HG03457 (cell line): ENCODE measurements around the gene HIBCH.
A peak's percentile ranks its signal among the peaks of the same experiment; 100 is the strongest.
"Not testable (repeated sequence)": the region's sequence is repeated elsewhere in the genome, so short reads cannot be mapped to it uniquely, and the experiment has no call there.

Experiments used
- ATAC-seq: cut with Tn5 transposase; IDR thresholded peaks from one replicate; pipeline ENCODE4 v1.9.1; 2021; ENCODE audit warnings: moderate number of reproducible peaks; ENCODE audit not compliant: unreplicated experiment

The HIBCH gene, protein sequence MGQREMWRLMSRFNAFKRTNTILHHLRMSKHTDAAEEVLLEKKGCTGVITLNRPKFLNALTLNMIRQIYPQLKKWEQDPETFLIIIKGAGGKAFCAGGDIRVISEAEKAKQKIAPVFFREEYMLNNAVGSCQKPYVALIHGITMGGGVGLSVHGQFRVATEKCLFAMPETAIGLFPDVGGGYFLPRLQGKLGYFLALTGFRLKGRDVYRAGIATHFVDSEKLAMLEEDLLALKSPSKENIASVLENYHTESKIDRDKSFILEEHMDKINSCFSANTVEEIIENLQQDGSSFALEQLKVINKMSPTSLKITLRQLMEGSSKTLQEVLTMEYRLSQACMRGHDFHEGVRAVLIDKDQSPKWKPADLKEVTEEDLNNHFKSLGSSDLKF

DNA sequence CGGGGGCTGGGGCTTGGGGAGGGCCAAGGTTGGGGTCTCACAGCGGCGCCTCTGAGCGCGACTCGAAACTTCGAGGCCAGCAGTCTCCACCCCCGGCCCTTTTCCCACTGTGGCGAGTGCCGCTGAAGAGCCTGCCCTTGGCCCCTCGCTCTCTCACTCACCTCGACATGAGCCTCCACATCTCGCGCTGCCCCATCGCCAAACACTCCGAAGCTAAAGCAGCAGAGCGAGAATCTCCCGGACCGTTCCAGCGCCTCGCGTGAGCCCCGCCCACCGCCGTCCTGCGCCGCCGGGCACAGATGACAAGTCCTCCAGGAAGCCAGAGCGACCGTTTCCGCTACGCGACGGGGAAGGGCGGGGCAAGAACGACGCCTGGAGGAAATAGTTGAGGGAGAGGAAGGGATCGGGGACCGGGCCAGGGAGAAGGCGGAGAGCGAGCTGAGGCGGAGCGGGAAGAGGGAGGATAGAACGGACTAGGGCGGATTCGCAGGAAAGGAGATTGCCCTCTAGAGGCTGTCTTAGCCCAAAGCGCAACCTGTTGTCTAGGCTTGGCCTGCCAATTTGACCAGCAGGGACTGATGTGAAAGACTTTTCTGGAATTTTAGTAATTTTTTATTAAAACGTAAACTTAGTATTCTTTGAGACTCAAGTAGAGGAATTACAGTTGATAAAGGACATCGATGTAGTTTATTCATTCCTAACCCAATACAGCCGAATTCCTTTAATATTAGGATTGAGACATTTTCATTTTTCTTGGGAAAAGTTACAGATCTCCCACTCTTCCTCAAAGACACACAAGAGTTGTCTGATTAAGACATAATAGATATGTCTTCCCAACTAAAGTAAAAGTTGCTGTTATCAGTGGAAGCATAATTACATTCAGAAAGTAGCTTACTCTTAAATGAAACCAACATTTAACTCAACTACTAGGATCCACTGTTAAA is at the start of gene HIBCH:
HIBCH (minus strand) TSS at position 272 of the 944 bp plus-strand sequence; CDS start at position 196, 76 bp downstream.
- peak; percentile 95 for ATAC-seq

DNA sequence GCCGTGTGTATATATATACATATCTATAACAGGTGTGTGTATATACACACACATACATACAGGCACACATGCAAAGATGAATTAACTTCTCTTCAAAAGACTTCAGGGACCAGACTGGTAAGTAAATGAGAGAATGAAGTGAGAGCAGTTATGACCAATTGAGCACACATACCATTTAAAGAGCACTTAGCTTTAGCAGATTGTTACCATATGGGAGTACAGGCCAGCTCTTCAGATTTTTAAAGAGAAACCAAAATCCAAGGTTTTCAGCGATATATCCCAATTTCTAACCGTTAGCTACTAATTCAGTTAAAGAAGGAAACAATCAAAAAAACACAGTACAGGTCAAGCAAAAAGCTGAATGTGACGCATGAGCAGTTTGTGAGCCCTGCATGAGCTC is 47.5 kb upstream of the HIBCH start:
- ATAC-seq, result no peak

GRCh38 chr2:190366248-190366753 is 46.7 kb upstream of the HIBCH start:
- no peak for ATAC-seq

DNA sequence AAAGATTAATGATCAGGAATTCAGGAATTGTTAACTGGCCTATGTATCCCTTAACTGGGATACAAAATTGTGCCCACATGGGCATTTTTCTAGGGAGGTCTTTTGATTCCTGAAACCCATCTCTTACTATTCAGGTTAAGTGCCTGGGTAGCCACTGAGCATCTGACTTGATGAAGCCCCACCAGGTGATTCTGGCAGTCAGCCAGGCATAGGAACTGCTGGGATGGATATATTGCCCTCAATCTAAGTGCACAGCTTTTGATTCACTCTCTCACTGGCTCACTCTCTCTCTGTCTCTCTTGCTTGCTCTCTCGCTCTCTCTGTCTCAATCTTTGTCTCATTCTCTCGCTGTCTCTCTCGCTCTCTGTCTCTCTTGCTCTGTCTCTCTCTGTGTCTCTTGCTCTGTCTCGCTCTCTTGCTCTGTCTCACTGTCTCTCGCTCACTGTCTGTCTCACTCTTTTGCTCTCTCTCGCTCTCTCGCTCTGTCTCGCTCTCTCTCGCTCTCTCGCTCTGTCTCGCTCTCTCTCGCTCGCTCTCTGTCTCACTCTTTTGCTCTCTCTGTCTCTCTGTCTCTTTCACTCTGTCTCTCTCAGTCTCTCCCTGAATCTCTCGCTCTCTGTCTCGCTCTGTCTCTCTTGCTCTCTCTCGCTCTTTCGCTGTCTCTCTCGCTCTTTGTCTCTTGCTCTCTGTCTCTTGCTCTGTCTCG is 46.0 kb upstream of the HIBCH start:
- ATAC-seq, result no peak

DNA sequence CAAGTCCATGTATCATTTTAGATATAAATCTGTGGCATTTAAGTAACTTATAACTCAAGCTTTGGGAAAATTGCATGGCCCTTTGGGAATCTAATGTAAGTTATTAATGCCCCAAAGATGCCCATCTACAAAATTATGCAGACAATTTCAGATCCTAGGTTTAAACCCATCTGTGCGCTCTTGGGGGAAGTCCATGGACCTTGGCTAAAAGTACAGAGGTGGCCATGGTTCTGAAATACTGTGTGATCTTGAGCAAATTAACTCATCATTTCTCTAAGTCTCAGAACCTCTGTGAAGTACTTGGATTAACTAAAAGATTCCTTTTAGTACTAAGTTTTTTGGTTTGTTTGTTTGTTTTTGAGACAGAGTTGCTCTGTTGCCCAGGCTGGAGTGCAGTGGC is 43.3 kb upstream of the HIBCH start:
- no peak for ATAC-seq

DNA sequence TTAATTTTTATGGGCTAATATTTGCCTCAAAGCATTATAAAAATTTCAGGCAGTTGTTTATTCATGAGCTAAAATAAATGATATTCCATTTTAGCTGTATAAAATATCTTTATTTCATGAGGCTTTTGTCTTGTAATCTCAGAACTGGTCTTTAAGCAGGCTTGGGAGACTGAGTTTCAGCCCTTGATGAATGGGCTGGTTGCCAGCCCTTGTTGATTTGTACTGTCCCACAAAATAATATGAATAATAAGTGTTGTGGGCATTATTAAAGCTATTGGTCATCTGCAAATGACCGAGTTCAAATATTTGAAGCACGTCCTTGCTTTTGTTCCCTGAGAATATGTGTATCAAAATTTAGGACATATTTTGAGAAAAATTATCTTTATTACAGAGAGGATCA is 41.9 kb upstream of the HIBCH start:
- no peak for ATAC-seq

DNA sequence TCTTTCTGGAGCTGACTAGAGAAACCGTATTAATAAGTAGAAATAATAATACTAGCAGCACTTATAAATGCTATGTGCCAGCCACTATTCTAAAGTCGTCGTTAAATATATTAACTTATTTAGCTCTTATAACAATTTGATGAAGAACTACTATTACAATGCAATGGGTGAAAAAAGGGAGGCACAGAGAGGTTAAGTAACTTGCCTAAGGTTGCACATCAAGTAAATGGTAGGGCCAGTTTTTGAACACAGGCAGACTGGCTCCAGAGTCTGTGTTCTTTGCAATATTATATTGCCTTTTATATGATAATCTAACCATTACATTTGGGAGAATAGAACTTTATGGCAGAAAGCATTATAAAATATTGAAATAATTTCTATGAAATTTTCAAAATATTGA is 41.3 kb upstream of the HIBCH start:
- no peak for ATAC-seq

GRCh38 chr2:190360561-190360960 is 40.9 kb upstream of the HIBCH start:
- no peak for ATAC-seq

DNA sequence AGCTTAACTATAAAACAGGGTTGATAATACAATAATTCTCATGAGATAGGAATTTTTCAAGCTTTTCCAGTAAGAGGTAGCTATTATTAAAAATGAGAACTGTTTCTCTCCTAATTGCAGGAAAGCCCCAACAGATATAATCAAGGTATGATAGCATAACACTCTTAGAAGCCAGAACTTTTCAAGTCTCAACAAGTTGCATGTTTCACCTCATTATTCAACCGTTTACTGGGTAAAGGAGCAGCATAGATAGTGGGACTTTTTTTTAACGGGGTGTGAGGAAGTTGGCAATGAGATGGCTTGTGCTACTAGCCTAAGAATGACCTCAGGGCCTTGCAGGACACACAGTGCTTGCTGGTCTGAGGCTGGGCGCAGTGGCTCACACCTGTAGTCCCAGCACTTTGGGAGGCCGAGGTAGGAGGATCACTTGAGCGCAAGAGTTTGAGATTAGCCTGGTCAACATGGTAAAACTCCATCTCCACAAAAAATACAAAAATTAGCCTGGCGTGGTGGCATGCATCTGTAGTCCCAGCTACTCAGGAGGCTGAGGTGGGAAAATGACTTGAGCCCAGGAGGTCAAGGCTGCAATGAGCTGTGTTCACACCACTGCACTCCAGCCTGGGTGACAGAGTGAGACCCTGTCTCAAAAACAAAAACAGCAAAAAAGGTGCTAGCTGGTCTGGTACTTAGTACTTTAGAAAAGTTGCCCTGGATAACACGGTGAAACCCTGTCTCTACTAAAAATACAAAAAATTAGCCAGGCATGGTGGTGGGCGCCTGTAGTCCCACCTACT is 39.2 kb upstream of the HIBCH start:
- ATAC-seq, result not testable (repeated sequence)

DNA sequence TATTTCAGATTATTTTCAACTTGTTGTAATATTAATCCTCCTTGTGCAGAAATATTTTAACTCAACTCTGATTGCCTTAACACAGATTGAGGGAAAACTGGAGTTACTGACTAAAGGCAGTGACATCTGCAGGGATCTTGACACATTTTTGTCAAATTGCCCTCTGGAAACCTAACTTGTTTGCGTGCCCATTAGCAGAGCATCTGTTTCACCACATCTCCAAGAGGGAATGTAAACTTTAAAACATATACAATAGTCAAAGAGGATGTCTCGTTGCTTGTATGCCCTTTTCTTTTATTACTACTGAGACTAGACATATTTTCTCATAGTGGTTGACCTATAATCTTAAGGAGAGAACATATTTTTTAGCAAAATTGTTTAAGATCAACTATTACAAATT is 38.0 kb upstream of the HIBCH start:
- no peak for ATAC-seq

- no peak for ATAC-seq
Observed at GRCh38 chr2:190355968-190356644, 36.5 kb upstream of the HIBCH start.

DNA sequence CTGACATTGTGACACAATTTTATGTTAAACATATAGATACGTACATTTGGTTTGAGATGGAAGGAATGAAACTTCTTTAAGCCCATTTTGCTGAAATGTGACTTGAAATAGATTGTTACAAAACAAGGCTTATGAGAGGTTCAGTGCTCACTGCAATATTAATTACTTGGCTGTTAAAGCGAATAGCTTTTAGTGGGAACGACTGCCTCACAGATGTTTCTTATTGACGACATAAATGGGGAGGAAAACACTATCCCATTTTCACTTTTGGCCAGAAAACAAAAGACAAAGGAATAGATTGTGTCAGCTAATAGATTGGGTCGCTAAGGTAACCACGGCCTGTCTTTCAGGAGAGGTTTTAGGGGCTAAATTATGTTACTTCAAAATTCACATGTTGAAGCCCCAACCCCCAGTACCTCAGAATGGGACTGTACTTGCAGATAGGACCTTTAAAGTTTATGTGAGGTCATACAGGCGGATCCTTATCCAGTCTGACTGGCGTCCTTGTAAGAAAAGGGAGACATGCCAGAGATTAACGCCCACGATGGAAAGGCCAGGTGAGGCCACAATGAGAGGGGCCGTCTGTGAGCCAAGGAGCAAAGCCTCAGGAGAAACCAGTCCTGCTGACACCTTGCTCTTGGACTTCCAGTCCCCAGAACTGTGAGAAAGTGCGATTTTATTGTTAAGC is 34.5 kb upstream of the HIBCH start:
- no peak for ATAC-seq

DNA sequence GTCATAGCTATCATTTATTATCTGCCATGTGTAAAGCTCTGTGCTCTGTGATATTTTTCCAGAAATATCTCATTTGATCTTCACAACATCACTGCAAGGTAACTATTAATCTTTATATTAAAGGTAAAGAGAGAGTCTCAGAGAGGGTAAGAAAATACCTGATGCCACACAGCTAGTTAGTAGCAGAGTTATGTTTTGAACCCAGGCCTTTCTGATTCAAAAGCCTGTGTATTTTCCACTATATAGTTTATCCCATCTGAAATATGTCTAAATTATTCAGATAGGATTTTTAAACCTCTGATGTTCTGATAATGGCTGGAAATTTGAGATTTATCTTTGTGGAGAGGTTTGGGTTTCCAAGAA is 33.9 kb upstream of the HIBCH start:
- ATAC-seq, result no peak

GRCh38 chr2:190352668-190353536 is 33.3 kb upstream of the HIBCH start:
- no peak for ATAC-seq

DNA sequence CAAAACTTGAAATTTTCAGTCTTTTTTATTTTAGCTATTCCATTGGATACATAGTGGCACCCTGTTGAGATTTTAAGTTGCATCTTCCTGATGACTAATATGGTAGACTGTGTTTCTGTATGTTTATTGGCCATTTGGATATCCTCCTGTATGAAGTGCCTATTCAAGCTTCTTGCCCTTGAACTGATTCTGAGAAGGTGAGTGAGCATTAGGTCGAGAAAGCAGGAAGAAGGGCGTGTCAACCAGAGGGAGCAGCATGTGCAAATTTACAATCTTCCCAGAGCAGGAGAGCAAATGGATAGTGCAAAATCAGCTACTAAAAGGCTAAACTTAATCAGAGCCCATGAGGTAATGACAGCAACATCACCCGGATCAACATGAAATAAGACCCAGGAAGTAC is 32.3 kb upstream of the HIBCH start:
- ATAC-seq, result no peak

- no peak for ATAC-seq
Observed at GRCh38 chr2:190350371-190350770, 30.7 kb upstream of the HIBCH start.

GRCh38 chr2:190344276-190344827 is 24.7 kb upstream of the HIBCH start:
- peak; percentile 87 for ATAC-seq
